HepG2 (cell line): Measurements from ENCODE around the gene TOR4A. TPM values are rescaled to one million over a fixed set of nuclear protein-coding genes. Genes with fewer than 3 reads are reported as not detected.

Experiments used
- ATAC-seq: fragments of 200-7000 bp; cut with Tn5 transposase; 3 replicates; pipeline ENCODE4 v1.9.1; 2020; ENCODE audit warnings: mild to moderate bottlenecking, moderate library complexity
- BruUV-seq: library from RNA; stranded (reverse); fragments of 400-500 nt; replicated peaks from 2 replicates; lab custom pipeline; 2021; lab: Mats Ljungman, UMichigan
- CTCF ChIA-PET: fragments of 300-600 bp; formaldehyde crosslinking; extraction: SDS; loops from one replicate; lab custom pipeline; 2021; ENCODE audit warnings: low total read pairs, inconsistent platforms, low intra/inter-chr PET ratio; lab: Yijun Ruan, JAX
- POLR2A ChIA-PET: fragments of 350-600 bp; sonication (Branson Sonifier 250); formaldehyde crosslinking; loops from one replicate; lab custom pipeline; 2020; ENCODE audit warnings: antibody characterized with exemption, inconsistent platforms; lab: Yijun Ruan, JAX
- DNase-seq: peaks from one replicate; pipeline ENCODE4 v3.0.0-alpha.2; 2015; ENCODE audit warnings: low spot score
- FAIRE-seq: peaks from 3 replicates; lab custom pipeline; 2011; peaks lifted over from hg19 to GRCh38; lab: Jason Lieb, UNC
- H2AFZ ChIP-seq: one replicate; pipeline ENCODE4 v1.6.1; 2011; ENCODE audit warnings: low read length, inconsistent platforms
- H3K27ac ChIP-seq: fragments of 300-600 bp; 3 replicates; pipeline ENCODE4 v1.8.0; 2011; ENCODE audit warnings: mixed run types, mild to moderate bottlenecking, mixed read lengths, low read length, inconsistent platforms; ENCODE audit not compliant: insufficient read depth; ENCODE audit errors: extremely low read length
- H3K27me3 ChIP-seq, 2 experiments: fragments of 200-600 bp in 1 of 2; 2 replicates in 1 of 2; 3 replicates in 1 of 2; pipeline versions ENCODE4 v1.6.0 to v1.8.0; 2011; ENCODE audit warnings: low read length in 2 of 2, mild to moderate bottlenecking in 2 of 2, moderate library complexity in 2 of 2, inconsistent platforms in 1 of 2; ENCODE audit not compliant: insufficient read depth in 2 of 2, control insufficient read depth in 1 of 2
- H3K36me3 ChIP-seq, 2 experiments: fragments of 200-600 bp in 1 of 2; replicated peaks in 1 of 2; 2 replicates in 1 of 2; 3 replicates in 1 of 2; pipeline versions ENCODE4 v1.5.1 to v1.8.0; 2011; ENCODE audit warnings: low read length in 2 of 2, inconsistent platforms in 1 of 2; ENCODE audit not compliant: insufficient read depth in 2 of 2, control insufficient read depth in 1 of 2
- H3K4me1 ChIP-seq: 2 replicates; pipeline ENCODE4 v1.5.1; 2012; ENCODE audit warnings: low read length, inconsistent platforms; ENCODE audit not compliant: insufficient read depth
- H3K4me2 ChIP-seq: 2 replicates; pipeline ENCODE4 v1.6.0; 2011; ENCODE audit warnings: low read depth, low read length, inconsistent platforms
- H3K4me3 ChIP-seq, 3 experiments: fragments of 200-600 bp in 1 of 3; sonication (generic), shearing (Covaris generic) in 1 of 3; replicated peaks in 1 of 3; 2 replicates each; pipeline ENCODE4 v1.5.1; 2011 to 2016; ENCODE audit warnings: low read length in 3 of 3, inconsistent platforms in 2 of 3, low read depth in 2 of 3, mild to moderate bottlenecking in 2 of 3, control low read depth in 1 of 3, mixed read lengths in 1 of 3; ENCODE audit not compliant: insufficient read depth in 1 of 3
- H3K79me2 ChIP-seq: one replicate; pipeline ENCODE4 v1.6.1; 2011; ENCODE audit warnings: low read length, inconsistent platforms; ENCODE audit not compliant: insufficient read depth
- H3K9ac ChIP-seq: 2 replicates; pipeline ENCODE4 v1.6.0; 2011; ENCODE audit warnings: mild to moderate bottlenecking, low read depth, low read length, inconsistent platforms; ENCODE audit not compliant: insufficient read depth
- H3K9me3 ChIP-seq: 2 replicates; pipeline ENCODE4 v1.5.1; 2012; ENCODE audit warnings: mild to moderate bottlenecking, low read length
- H4K20me1 ChIP-seq: 2 replicates; pipeline ENCODE4 v1.6.0; 2011; ENCODE audit warnings: inconsistent platforms, mild to moderate bottlenecking, low read length, moderate library complexity; ENCODE audit not compliant: insufficient read depth
- FOXC1 ChIP-seq: sonication (generic); formaldehyde crosslinking; IDR thresholded peaks from 2 replicates; pipeline ENCODE4 v1.8.0; 2022; ENCODE audit warnings: mild to moderate bottlenecking, missing genetic modification reagents, borderline replicate concordance
- STAG1 ChIP-seq: sonication (generic); formaldehyde crosslinking; IDR thresholded peaks from 2 replicates; pipeline ENCODE4 v1.4.0; 2020; ENCODE audit warnings: missing genetic modification reagents
- ZNF331 ChIP-seq: sonication (generic); formaldehyde crosslinking; IDR thresholded peaks from 2 replicates; pipeline ENCODE4 v1.4.0; 2020; ENCODE audit warnings: missing genetic modification reagents
- ZNF562 ChIP-seq: sonication (generic); formaldehyde crosslinking; IDR thresholded peaks from 2 replicates; pipeline ENCODE4 v1.8.0; 2022; ENCODE audit warnings: missing genetic modification reagents, borderline replicate concordance
- WGBS: methylation state at CpG from one replicate; pipeline ENCODE4 v1.1.6; 2017; ENCODE audit warnings: low lambda C conversion rate; 5-methylcytosine and 5-hydroxymethylcytosine counted together
- in situ Hi-C: cut with HindIII; loops from 2 replicates; pipeline ENCODE4 v1.10.0; 2017; ENCODE audit warnings: low pct_unique_long_range_greater_than_20kb; ENCODE audit not compliant: extremely low pct_ligation_motif_present
- intact Hi-C: fragments of 100-400 bp; cut with micrococcal nuclease; formaldehyde crosslinking; loops from one replicate; pipeline ENCODE4 v1.10.0; 2022; ENCODE audit not compliant: unreplicated experiment
- polyA plus RNA-seq, 8 experiments: library from polyadenylated mRNA; depleted of rRNA in 3 of 8; stranded (reverse) in 7 of 8; unstranded in 1 of 8; fragments of >200 nt; fragmentation: Illumina TruSeq in 4 of 8; extraction: Trizol in 4 of 8; gene quantifications; 2 replicates each; pipeline versions ENCODE4 v1.2.1 to v1.2.3, GENCODE V29; 2011 to 2016; ENCODE audit warnings: low read depth in 4 of 8, missing spikeins in 1 of 8, mixed read lengths in 1 of 8; ENCODE audit not compliant: insufficient read depth in 1 of 8
- total RNA-seq, 5 experiments: library from RNA; depleted of rRNA; stranded (reverse); fragments of >200 nt; fragmentation: Illumina TruSeq; extraction: Trizol; gene quantifications; 2 replicates each; pipeline ENCODE4 v1.2.3, GENCODE V29; 2016; ENCODE audit warnings: low read depth in 1 of 5
- TF ChIP-seq, protein P1 (sequence below): sonication (generic); formaldehyde crosslinking; IDR thresholded peaks from 2 replicates; pipeline ENCODE4 v1.4.0; 2020; ENCODE audit warnings: missing genetic modification reagents
- TF ChIP-seq, protein P2 (sequence below): sonication (generic); formaldehyde crosslinking; IDR thresholded peaks from 2 replicates; pipeline ENCODE4 v1.4.0; 2020; ENCODE audit warnings: missing genetic modification reagents; ENCODE audit errors: not compliant biosample characterization

Gene TOR4A
- total and polyA plus RNA-seq, 2 of the 13 experiments (the other 11 are each of a cell fraction or from before 2014, with no cell fraction given), result 11.1 to 14.2 TPM

DNA sequence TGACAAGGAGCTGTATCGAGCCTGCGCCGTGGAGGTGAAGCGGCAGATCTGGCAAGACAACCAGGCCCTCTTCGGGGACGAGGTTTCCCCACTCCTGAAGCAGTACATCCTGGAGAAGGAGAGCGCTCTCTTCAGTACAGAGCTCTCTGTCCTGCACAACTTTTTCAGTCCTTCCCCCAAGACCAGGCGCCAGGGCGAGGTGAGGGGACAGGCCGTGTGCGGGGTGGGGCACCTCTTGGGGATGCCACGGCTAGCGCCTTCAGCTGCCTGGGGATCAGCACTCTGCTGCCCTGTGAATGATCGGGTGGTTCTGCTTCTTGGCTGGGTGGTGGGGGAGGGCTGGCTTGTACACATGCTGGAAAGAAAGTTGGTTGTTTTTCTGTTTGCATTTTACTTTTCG is 20.7 kb upstream of the TOR4A start:
- CTCF ChIA-PET, result no interaction called here
- Histone ChIP-seq H3K4me2 (peak overlapping the region; percentile 91), H2AFZ (no peak overlapping the region), H4K20me1 (no peaks in the 10 kb centered on the region), H3K36me3 (peaks cover 11 to 17% of the 10 kb centered on the region in 2 experiments; a peak in 4 of 5 replicates), H3K27ac (no peak overlapping the region), H3K4me1 (peaks cover 37% of the 10 kb centered on the region), H3K27me3 (no peaks in the 10 kb centered on the region; a peak in 1 of 5 replicates), H3K79me2 (peaks cover 18% of the 10 kb centered on the region), H3K9ac (0 out of 2 replicates have a peak overlapping the region, but pooled peaks have one; percentile 15), H3K4me3 (peak overlapping the region in 2 of 3 experiments; percentile 91 to 98; a peak in 4 of 6 replicates), H3K9me3 (no peaks in the 10 kb centered on the region)
- no peak for DNase-seq
- ATAC-seq, result no peak
- intact Hi-C loops (no loop called here), in situ Hi-C loops (no loop called here)
- no peak for FAIRE-seq
- WGBS, result 96% methylated on average over 15 of the region's 15 CpGs
- POLR2A ChIA-PET, result interaction anchor here (4.9 to 14.2 kb wide), 2 partner anchors 14 to 20 kb away, joined by 52 to 317 read pairs; partner anchors contain the start of genes TOR4A and TUBB4B
- TF ChIP-seq, protein P1, sequence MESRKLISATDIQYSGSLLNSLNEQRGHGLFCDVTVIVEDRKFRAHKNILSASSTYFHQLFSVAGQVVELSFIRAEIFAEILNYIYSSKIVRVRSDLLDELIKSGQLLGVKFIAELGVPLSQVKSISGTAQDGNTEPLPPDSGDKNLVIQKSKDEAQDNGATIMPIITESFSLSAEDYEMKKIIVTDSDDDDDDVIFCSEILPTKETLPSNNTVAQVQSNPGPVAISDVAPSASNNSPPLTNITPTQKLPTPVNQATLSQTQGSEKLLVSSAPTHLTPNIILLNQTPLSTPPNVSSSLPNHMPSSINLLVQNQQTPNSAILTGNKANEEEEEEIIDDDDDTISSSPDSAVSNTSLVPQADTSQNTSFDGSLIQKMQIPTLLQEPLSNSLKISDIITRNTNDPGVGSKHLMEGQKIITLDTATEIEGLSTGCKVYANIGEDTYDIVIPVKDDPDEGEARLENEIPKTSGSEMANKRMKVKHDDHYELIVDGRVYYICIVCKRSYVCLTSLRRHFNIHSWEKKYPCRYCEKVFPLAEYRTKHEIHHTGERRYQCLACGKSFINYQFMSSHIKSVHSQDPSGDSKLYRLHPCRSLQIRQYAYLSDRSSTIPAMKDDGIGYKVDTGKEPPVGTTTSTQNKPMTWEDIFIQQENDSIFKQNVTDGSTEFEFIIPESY (CRISPR knock-in tag), result peak; percentile 80
- TF ChIP-seq STAG1 (CRISPR knock-in tag), result no peak
- TF ChIP-seq ZNF562 (CRISPR knock-in tag), result no peak
- TF ChIP-seq ZNF331, result no peak
- TF ChIP-seq FOXC1 (CRISPR knock-in tag), result no peak
- TF ChIP-seq, protein P2, sequence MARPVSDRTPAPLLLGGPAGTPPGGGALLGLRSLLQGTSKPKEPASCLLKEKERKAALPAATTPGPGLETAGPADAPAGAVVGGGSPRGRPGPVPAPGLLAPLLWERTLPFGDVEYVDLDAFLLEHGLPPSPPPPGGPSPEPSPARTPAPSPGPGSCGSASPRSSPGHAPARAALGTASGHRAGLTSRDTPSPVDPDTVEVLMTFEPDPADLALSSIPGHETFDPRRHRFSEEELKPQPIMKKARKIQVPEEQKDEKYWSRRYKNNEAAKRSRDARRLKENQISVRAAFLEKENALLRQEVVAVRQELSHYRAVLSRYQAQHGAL (CRISPR knock-in tag), result no peak
- BruUV-seq, result no TSS peak
